Liver (tissue), 9 donors: Measurements from ENCODE around the gene UFC1. TPM values are rescaled to one million over a fixed set of nuclear protein-coding genes. Genes with fewer than 3 reads are reported as not detected.
A peak's percentile ranks its signal among the peaks of the same experiment; 100 is the strongest.

ENCODE experiments used
- DNase-seq: peaks from one replicate; pipeline ENCODE4 v3.0.0-alpha.2; 2017; ENCODE audit warnings: low spot score
- H3K27ac ChIP-seq, 2 donors: one replicate each; pipeline ENCODE4 v1.7.0; 2013; ENCODE audit warnings: inconsistent platforms in 2 of 2, low read length in 2 of 2, control low read depth in 1 of 2, low read depth in 1 of 2, mild to moderate bottlenecking in 1 of 2
- H3K27me3 ChIP-seq, 4 donors: one replicate each; pipeline versions ENCODE4 v1.6.1 to v1.7.0; 2013; ENCODE audit warnings: low read length in 3 of 4, inconsistent platforms in 1 of 4, mild to moderate bottlenecking in 1 of 4, moderate library complexity in 1 of 4; ENCODE audit not compliant: control insufficient read depth in 4 of 4, insufficient read depth in 4 of 4
- H3K36me3 ChIP-seq, 4 donors: one replicate each; pipeline versions ENCODE4 v1.6.1 to v1.7.0; 2013; ENCODE audit warnings: low read length in 3 of 4, mild to moderate bottlenecking in 3 of 4, low read depth in 1 of 4, moderate library complexity in 1 of 4; ENCODE audit not compliant: control insufficient read depth in 4 of 4, insufficient read depth in 3 of 4
- H3K4me1 ChIP-seq, 4 donors: one replicate each; pipeline versions ENCODE4 v1.6.1 to v1.7.0; 2013; ENCODE audit warnings: low read length in 3 of 4, mild to moderate bottlenecking in 3 of 4, moderate library complexity in 1 of 4; ENCODE audit not compliant: control insufficient read depth in 4 of 4, insufficient read depth in 4 of 4
- H3K4me3 ChIP-seq, 3 donors: one replicate each; pipeline versions ENCODE4 v1.6.1 to v1.7.0; 2013; ENCODE audit warnings: low read length in 3 of 3, control low read depth in 1 of 3, low read depth in 1 of 3, mild to moderate bottlenecking in 1 of 3
- H3K9ac ChIP-seq, 2 donors: one replicate each; pipeline ENCODE4 v1.7.0; 2013; ENCODE audit warnings: low read length in 2 of 2, mild to moderate bottlenecking in 2 of 2, moderate library complexity in 2 of 2, control low read depth in 1 of 2, low read depth in 1 of 2
- H3K9me3 ChIP-seq, 4 donors: one replicate each; pipeline versions ENCODE4 v1.6.1 to v1.7.0; 2013; ENCODE audit warnings: low read length in 3 of 4; ENCODE audit not compliant: control insufficient read depth in 4 of 4
- EGR1 ChIP-seq, 2 donors: IDR thresholded peaks; 2 replicates each; pipeline ENCODE4 v1.6.1; 2016 to 2018; ENCODE audit warnings: antibody characterized with exemption in 2 of 2, low read depth in 2 of 2
- FOXA1 ChIP-seq: IDR thresholded peaks from 2 replicates; pipeline ENCODE4 v1.6.1; 2016; ENCODE audit warnings: antibody characterized with exemption
- FOXA2 ChIP-seq: IDR thresholded peaks from 2 replicates; pipeline ENCODE4 v1.6.1; 2016; ENCODE audit warnings: antibody characterized with exemption
- GABPA ChIP-seq, 2 donors: IDR thresholded peaks in 1 of 2; conservative IDR thresholded peaks in 1 of 2; 2 replicates each; pipeline ENCODE4 v1.6.1; 2016; ENCODE audit warnings: antibody characterized with exemption in 2 of 2, mild to moderate bottlenecking in 1 of 2, moderate library complexity in 1 of 2
- HNF4A ChIP-seq, 2 donors: conservative IDR thresholded peaks; 2 replicates each; pipeline ENCODE4 v1.6.1; 2016; ENCODE audit warnings: antibody characterized with exemption in 2 of 2, mild to moderate bottlenecking in 2 of 2
- HNF4G ChIP-seq: IDR thresholded peaks from 2 replicates; pipeline ENCODE4 v1.6.1; 2016; ENCODE audit warnings: antibody characterized with exemption
- JUND ChIP-seq, 2 donors: IDR thresholded peaks; 2 replicates each; pipeline ENCODE4 v1.6.1; 2016; ENCODE audit warnings: antibody characterized with exemption in 2 of 2
- RAD21 ChIP-seq, 2 donors: IDR thresholded peaks; 2 replicates each; pipeline ENCODE4 v1.6.1; 2016; ENCODE audit warnings: antibody characterized with exemption in 2 of 2, mild to moderate bottlenecking in 2 of 2
- RXRA ChIP-seq, 2 donors: IDR thresholded peaks; 2 replicates each; pipeline ENCODE4 v1.6.1; 2017 to 2018; ENCODE audit warnings: antibody characterized with exemption in 2 of 2, mild to moderate bottlenecking in 1 of 2
- SP1 ChIP-seq: IDR thresholded peaks from 2 replicates; pipeline ENCODE4 v1.6.1; 2018; ENCODE audit warnings: antibody characterized with exemption, mild to moderate bottlenecking
- TAF1 ChIP-seq: conservative IDR thresholded peaks from 2 replicates; pipeline ENCODE4 v1.6.1; 2016; ENCODE audit warnings: antibody characterized with exemption, mild to moderate bottlenecking
- ZBTB33 ChIP-seq: IDR thresholded peaks from 2 replicates; pipeline ENCODE4 v1.6.1; 2016; ENCODE audit warnings: antibody characterized with exemption
- WGBS: extraction: QIAGEN DNeasy Blood & Tissue Kit; methylation state at CpG from one replicate; pipeline ENCODE4 v1.1.7; 2013; 5-methylcytosine and 5-hydroxymethylcytosine counted together
- polyA plus RNA-seq, 2 donors: library from polyadenylated mRNA; stranded (reverse) in 1 of 2; unstranded in 1 of 2; fragments of 200-250 nt in 1 of 2; fragments of >200 nt in 1 of 2; fragmentation: Nextera tagmentation in 1 of 2; extraction: Ambion mirVana in 1 of 2; gene quantifications; one replicate each; pipeline versions ENCODE4 v1.2.1 to v1.2.3, GENCODE V29; 2013 to 2015
- total RNA-seq, 2 donors: library from RNA; depleted of rRNA; stranded (reverse); fragments of >200 nt; gene quantifications; one replicate each; pipeline ENCODE4 v1.2.3, GENCODE V29; 2014
- TF ChIP-seq, protein P1 (sequence below): IDR thresholded peaks from 2 replicates; pipeline ENCODE4 v1.6.1; 2016; ENCODE audit warnings: antibody characterized with exemption, mild to moderate bottlenecking
- TF ChIP-seq, protein P2 (sequence below): IDR thresholded peaks from 2 replicates; pipeline ENCODE4 v1.6.1; 2016; ENCODE audit warnings: antibody characterized with exemption
- donor health status: healthy.
- donor health status: healthy.
- donor health status: healthy.
- donor health status: healthy.
- donor health status: healthy.

UFC1 gene
- total and polyA plus RNA-seq, 4 donors, result 34.2 to 47.5 (median 43.3) TPM

DNA sequence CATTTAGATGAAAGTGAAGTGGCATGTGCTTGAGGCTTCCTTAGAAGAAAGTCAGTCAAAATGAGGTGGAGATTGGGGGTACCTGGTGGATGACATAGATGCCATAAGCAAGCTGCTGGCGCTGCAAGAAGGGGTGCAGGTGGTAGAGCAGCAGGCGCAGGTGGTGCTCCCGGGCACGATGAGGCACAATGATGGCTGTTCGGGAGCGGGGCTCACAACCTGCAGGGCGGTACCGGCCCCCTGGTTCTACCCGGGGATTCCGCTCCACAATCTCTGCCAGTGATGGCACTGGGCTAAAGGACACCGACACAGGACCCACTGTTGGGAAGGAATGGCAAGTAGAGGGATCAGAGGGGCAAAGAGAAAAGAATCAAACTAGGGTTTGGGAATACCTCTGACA is 21.1 kb downstream of the UFC1 start:
- WGBS, result 96% methylated on average over 11 of the region's 11 CpGs
- no peak overlapping the region for H3K4me3 ChIP-seq
- no peak for DNase-seq
- TF ChIP-seq EGR1 (IDR thresholded peaks at IDR 0.05; ENCODE audit: low read depth in 2 of 2), result no peak
- TF ChIP-seq, protein P1, sequence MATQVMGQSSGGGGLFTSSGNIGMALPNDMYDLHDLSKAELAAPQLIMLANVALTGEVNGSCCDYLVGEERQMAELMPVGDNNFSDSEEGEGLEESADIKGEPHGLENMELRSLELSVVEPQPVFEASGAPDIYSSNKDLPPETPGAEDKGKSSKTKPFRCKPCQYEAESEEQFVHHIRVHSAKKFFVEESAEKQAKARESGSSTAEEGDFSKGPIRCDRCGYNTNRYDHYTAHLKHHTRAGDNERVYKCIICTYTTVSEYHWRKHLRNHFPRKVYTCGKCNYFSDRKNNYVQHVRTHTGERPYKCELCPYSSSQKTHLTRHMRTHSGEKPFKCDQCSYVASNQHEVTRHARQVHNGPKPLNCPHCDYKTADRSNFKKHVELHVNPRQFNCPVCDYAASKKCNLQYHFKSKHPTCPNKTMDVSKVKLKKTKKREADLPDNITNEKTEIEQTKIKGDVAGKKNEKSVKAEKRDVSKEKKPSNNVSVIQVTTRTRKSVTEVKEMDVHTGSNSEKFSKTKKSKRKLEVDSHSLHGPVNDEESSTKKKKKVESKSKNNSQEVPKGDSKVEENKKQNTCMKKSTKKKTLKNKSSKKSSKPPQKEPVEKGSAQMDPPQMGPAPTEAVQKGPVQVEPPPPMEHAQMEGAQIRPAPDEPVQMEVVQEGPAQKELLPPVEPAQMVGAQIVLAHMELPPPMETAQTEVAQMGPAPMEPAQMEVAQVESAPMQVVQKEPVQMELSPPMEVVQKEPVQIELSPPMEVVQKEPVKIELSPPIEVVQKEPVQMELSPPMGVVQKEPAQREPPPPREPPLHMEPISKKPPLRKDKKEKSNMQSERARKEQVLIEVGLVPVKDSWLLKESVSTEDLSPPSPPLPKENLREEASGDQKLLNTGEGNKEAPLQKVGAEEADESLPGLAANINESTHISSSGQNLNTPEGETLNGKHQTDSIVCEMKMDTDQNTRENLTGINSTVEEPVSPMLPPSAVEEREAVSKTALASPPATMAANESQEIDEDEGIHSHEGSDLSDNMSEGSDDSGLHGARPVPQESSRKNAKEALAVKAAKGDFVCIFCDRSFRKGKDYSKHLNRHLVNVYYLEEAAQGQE, result no peak
- TF ChIP-seq GABPA (IDR thresholded peaks at IDR 0.05 in 1 of 2, conservative IDR thresholded peaks at IDR 0.05 in 1 of 2), result no peak
- TF ChIP-seq, protein P2, sequence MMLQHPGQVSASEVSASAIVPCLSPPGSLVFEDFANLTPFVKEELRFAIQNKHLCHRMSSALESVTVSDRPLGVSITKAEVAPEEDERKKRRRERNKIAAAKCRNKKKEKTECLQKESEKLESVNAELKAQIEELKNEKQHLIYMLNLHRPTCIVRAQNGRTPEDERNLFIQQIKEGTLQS, result no peak
- TF ChIP-seq TAF1, result no peak
- peaks cover 2 to 43% (median 29%) of the 10 kb centered on the region in 4 donors for H3K36me3 ChIP-seq
- H3K9ac ChIP-seq, result no peak overlapping the region
- H3K27ac ChIP-seq, result no peak overlapping the region
- peaks cover 0 to 31% (median 26%) of the 10 kb centered on the region in 4 donors for H3K4me1 ChIP-seq
- H3K9me3 ChIP-seq, result no peaks in the 10 kb centered on the region
- H3K27me3 ChIP-seq, result no peaks in the 10 kb centered on the region

DNA sequence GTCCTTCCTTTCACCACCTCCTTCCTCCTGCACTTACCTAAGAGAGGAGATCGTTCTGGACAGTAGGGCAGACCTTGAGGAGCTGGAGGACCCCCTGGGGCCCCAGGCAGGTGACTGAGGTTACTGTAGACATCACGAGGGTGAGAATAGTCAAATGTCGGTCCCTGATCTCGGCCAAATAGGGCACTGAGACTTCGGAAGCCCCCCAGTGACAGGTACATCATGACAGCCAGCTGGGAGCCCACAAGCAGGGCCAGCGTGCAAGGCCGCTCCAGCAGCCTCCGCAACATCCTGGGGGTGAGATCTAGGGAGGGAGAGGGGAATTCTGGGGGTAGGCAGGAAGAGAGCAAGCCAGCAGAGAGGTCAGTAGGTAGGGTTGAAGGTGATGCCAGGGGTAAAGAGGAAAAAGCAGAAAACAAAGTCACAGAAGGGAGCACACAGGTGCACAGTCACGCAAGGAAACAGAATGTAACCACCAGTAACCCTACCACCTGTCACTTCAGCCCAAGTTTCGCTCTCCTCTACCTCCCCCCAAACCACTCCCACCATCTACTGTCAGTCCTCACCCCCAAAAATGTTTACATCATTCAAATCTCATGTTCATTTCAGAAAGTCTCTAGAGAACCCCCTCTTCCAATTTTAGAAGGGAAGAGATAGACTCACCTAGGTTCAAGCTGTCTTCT is 22.1 kb downstream of the UFC1 start:
- DNase-seq, result no peak
- no peak for TF ChIP-seq RXRA (IDR thresholded peaks at IDR 0.05)
- peak overlapping the region; percentile 46 to 95 for H3K9ac ChIP-seq

GRCh38 chr1:161176468-161177111 is 22.8 kb downstream of the UFC1 start:
- Histone ChIP-seq H3K4me3 (peak overlapping the region; percentile 70 to 98 (median 80)), H3K9ac (peak overlapping the region; percentile 46 to 95), H3K9me3 (no peaks in the 10 kb centered on the region), H3K4me1 (peaks cover 0 to 31% (median 26%) of the 10 kb centered on the region in 4 donors), H3K27me3 (no peaks in the 10 kb centered on the region), H3K36me3 (peaks cover 1 to 29% (median 20%) of the 10 kb centered on the region in 4 donors), H3K27ac (peak overlapping the region; percentile 92 to 95)
- DNase-seq, result no peak
- WGBS, result 25% methylated on average over 17 of the region's 17 CpGs
- TF ChIP-seq HNF4G (no peak), GABPA (IDR thresholded peaks at IDR 0.05 in 1 of 2, conservative IDR thresholded peaks at IDR 0.05 in 1 of 2) (no peak), EGR1 (IDR thresholded peaks at IDR 0.05; ENCODE audit: low read depth in 2 of 2) (no peak), TAF1 (no peak), RAD21 (IDR thresholded peaks at IDR 0.05) (no peak), HNF4A (conservative IDR thresholded peaks at IDR 0.05) (no peak), RXRA (IDR thresholded peaks at IDR 0.05) (no peak), FOXA1 (no peak), FOXA2 (no peak), JUND (IDR thresholded peaks at IDR 0.05) (no peak), SP1 (no peak), ZBTB33 (no peak)
- TF ChIP-seq, protein P2, result no peak
- TF ChIP-seq, protein P1, result no peak

More for the DNA sequence above, 22.1 kb downstream of the UFC1 start:
- H3K27me3 ChIP-seq, result no peaks in the 10 kb centered on the region
- peaks cover 2 to 36% (median 25%) of the 10 kb centered on the region in 4 donors for H3K36me3 ChIP-seq
- H3K9me3 ChIP-seq, result no peaks in the 10 kb centered on the region
- WGBS, result 94% methylated on average over 10 of the region's 10 CpGs
- peak overlapping the region in 1 of 3 donors; percentile 80 for H3K4me3 ChIP-seq
- peaks cover 0 to 31% (median 26%) of the 10 kb centered on the region in 4 donors for H3K4me1 ChIP-seq
- H3K27ac ChIP-seq, result peak overlapping the region in 1 of 2 donors; percentile 95
